GM12874 (cell line): ENCODE data around the gene AGMO.

Experiments used
- TF ChIP-seq, protein P1 (sequence below): IDR thresholded peaks from 2 replicates; pipeline ENCODE4 v1.5.1; 2011; ENCODE audit warnings: low read depth, mild to moderate bottlenecking, control low read depth, low read length, moderate library complexity; ENCODE audit not compliant: insufficient read depth

AGMO gene

DNA sequence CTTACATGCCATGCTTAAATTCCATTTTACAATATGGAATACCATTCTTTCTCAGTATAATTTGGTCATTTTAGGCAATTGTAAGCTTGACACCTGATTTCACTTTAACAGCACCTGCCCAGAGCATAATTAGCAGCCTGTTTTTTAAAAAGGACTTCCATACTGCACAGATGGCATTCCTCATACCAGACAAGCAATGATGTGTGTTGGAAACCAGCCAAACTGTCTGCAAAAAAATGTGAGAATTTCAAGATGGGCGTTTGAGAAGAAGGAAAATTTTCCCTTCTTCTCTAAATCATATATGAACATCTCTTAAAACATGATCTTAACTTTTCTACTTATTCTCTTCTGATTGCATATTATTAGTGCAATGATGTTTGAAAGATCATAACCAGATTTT, 40.4 kb upstream of the AGMO start:
- TF ChIP-seq, protein P1, sequence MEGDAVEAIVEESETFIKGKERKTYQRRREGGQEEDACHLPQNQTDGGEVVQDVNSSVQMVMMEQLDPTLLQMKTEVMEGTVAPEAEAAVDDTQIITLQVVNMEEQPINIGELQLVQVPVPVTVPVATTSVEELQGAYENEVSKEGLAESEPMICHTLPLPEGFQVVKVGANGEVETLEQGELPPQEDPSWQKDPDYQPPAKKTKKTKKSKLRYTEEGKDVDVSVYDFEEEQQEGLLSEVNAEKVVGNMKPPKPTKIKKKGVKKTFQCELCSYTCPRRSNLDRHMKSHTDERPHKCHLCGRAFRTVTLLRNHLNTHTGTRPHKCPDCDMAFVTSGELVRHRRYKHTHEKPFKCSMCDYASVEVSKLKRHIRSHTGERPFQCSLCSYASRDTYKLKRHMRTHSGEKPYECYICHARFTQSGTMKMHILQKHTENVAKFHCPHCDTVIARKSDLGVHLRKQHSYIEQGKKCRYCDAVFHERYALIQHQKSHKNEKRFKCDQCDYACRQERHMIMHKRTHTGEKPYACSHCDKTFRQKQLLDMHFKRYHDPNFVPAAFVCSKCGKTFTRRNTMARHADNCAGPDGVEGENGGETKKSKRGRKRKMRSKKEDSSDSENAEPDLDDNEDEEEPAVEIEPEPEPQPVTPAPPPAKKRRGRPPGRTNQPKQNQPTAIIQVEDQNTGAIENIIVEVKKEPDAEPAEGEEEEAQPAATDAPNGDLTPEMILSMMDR: no peak

DNA sequence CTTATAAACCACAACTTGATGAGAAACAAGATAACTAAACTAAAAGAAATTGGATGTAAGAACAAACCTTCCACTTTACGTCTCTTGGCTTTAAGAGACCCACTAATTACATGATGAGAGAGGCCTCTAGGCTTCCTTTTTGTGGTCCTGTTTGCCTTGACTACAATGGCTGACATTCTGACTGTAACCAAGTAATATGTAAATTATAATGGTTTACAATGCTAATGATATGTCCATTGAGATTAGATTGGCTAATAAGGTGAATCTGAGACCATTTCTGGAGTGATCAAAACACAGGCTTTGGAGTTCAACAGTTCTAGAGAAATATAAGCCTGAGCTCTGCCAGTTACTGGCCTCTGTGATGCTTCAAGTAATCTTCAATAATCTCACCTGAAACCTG, 39.4 kb upstream of the AGMO start:
- TF ChIP-seq, protein P1: no peak

DNA sequence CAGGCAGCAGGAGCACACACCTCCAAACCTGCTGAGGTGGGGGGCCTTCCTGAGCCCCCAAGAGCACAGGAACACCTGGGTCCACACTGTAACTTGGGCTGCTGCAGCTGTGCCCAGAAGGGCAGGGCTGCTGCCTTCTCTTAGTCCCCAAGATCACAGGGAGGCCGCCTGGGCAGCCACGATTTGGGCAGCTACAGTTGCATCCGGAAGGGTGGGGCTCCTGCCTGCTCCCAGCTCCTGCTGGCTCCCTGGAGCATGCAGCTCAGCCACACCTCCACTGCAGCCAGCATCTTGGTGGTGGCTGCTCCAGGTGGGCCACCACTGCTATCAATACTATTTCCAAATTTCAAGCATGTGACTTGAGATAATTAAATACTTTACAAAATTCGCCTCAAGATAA, 38.5 kb upstream of the AGMO start:
- TF ChIP-seq, protein P1: no peak

DNA sequence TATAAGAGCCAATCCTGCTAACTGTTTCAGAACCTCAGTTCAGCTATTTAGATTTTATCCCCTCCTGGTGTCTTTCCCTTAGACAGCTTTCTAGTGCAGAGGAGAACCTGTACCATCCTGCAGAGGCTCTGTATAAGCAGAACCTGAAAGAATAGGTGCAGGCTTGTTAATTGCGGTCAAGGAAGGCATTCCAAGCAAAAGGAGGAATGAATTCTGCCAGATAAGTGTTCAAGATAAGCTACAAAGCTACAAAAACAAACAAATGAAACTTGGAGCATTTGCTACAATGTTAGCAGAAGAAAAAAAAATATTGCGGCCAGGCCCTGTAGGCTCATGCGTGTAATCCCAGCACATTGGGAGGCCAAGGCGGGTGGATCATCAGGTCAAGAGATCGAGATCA, 32.6 kb upstream of the AGMO start:
- TF ChIP-seq, protein P1: no peak

DNA sequence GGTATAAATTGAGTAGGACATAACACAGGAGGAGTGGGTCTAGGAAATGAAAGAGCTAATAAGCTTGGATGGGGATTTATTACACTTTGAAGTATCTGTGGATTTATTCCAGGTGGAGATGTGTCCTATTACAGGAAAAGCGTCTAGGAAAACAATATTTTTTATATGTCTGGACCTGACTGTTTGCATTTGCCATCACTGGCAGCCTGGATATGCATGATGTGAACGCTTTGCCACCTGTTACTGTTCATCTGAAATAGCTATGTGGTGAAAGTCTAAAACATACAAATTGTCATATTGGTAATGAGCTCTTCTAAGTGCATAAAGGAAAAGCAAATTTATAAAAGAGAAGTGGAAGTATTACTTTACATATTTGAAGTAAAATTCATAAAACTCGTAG, 31.6 kb upstream of the AGMO start:
- TF ChIP-seq, protein P1: no peak

DNA sequence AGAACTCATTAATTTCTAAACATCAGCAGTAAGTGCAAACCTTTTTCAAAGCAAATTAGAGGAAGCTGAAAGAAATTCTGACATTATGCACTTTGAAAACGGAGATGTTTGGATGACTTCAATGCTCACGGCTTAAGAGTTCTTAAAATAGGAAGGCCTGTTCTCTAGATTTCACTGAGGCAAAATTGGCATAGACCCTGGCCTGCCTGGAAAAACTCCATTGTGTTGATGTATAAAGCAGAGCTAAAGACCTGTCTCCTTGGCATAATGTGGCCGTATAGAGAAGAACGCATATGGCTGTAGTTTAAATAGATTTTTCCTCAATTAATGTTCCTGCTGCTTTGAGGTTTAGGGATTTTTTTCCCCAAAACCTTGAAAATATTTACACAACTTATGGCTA, 24.5 kb upstream of the AGMO start:
- TF ChIP-seq, protein P1: no peak

DNA sequence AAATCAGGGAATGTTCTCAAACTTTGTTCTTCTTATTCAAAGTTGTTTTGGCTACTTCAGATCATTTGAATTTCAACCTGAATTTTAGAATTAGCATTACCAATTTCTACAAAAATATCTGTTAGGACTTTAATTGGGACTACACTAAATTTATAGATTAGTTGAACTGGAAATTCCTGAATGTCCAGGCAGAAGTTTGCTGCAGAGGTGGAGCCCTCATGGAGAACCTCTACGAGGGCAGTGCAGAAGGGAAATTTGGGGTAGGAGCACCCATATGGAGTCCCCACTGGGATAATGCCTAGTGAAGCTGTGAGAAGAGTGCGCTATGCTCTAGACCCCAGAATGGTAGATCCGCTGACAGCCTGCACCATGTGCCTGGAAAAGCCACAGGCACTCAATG, 22.8 kb upstream of the AGMO start:
- TF ChIP-seq, protein P1: no peak

DNA sequence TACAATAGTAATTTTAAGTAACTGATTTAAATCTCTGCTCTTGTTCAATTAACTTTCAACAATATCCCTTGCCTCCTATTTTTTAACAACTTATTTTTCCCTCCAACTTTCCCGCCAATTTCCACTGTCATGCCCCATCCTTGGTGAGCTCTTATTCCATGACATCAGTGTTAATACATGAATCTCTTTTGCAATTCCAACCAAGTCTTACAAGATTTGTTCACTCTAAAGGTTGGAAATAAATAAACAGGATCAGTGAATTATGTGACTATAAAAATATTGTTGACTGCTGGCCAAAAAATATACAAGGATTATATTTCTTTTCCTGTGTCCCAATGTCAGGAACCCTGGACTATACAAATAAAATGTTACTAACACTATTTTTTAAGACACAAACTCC, 21.0 kb upstream of the AGMO start:
- TF ChIP-seq, protein P1: no peak
